ENCODE data around the gene DTL.

DNA sequence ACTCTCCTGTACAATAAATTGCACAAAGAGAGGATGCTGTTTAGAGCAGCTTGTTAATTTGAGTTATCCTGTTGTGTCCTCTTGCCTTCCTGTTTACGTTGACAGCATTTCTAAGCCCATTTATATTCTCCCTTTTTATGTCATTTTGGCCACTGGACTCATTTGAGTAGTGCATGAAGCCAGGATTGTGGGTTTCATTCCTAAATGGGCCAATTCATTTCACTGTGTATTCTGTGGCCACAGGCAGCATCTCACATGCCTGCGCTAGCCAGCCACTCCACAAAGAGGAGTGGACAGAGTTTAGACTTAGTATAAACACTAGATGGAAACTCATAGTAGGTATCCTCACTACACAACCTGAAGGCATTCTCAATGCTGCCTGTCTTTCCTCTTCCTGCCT, 73.4 kb downstream of the DTL start:
- TF ChIP-seq TAF1 (IDR thresholded peaks at IDR 0.05; ENCODE audit: low read depth) (no peak), YY1 (IDR thresholded peaks at IDR 0.05; ENCODE audit: low read depth) (no peak), FOXM1 (IDR thresholded peaks at IDR 0.05; ENCODE audit: borderline replicate concordance, low read depth) (no peak), ZBTB7A (IDR thresholded peaks at IDR 0.05; ENCODE audit: low read depth) (no peak), EP300 (IDR thresholded peaks at IDR 0.05; ENCODE audit: borderline replicate concordance) (no peak), RAD21 (IDR thresholded peaks at IDR 0.05; ENCODE audit: low read depth) (no peak), CEBPB (IDR thresholded peaks at IDR 0.05) (no peak), EGR1 (IDR thresholded peaks at IDR 0.05) (no peak)
- TF ChIP-seq, protein P1, sequence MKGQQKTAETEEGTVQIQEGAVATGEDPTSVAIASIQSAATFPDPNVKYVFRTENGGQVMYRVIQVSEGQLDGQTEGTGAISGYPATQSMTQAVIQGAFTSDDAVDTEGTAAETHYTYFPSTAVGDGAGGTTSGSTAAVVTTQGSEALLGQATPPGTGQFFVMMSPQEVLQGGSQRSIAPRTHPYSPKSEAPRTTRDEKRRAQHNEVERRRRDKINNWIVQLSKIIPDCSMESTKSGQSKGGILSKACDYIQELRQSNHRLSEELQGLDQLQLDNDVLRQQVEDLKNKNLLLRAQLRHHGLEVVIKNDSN (IDR thresholded peaks at IDR 0.05), result no peak
- TF ChIP-seq, protein P2, sequence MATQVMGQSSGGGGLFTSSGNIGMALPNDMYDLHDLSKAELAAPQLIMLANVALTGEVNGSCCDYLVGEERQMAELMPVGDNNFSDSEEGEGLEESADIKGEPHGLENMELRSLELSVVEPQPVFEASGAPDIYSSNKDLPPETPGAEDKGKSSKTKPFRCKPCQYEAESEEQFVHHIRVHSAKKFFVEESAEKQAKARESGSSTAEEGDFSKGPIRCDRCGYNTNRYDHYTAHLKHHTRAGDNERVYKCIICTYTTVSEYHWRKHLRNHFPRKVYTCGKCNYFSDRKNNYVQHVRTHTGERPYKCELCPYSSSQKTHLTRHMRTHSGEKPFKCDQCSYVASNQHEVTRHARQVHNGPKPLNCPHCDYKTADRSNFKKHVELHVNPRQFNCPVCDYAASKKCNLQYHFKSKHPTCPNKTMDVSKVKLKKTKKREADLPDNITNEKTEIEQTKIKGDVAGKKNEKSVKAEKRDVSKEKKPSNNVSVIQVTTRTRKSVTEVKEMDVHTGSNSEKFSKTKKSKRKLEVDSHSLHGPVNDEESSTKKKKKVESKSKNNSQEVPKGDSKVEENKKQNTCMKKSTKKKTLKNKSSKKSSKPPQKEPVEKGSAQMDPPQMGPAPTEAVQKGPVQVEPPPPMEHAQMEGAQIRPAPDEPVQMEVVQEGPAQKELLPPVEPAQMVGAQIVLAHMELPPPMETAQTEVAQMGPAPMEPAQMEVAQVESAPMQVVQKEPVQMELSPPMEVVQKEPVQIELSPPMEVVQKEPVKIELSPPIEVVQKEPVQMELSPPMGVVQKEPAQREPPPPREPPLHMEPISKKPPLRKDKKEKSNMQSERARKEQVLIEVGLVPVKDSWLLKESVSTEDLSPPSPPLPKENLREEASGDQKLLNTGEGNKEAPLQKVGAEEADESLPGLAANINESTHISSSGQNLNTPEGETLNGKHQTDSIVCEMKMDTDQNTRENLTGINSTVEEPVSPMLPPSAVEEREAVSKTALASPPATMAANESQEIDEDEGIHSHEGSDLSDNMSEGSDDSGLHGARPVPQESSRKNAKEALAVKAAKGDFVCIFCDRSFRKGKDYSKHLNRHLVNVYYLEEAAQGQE (IDR thresholded peaks at IDR 0.05; ENCODE audit: low read depth), result no peak
